Thyroid gland (tissue), 4 donors: Measurements from ENCODE around the gene GNE. TPM values are rescaled to one million over a fixed set of nuclear protein-coding genes. Genes with fewer than 3 reads are reported as not detected.
"Not testable (repeated sequence)": the region's sequence is repeated elsewhere in the genome, so short reads cannot be mapped to it uniquely, and the experiment has no call there.

Experiments used
- DNase-seq, 2 donors: peaks; one replicate each; pipeline ENCODE4 v3.0.0-alpha.2; 2019
- H3K27ac ChIP-seq, 3 donors: fragments of 200-600 bp; sonication (generic); 1 replicate in 2 of 3; 2 replicates in 1 of 3; pipeline ENCODE4 v1.5.1; 2016 to 2019; ENCODE audit warnings: mild to moderate bottlenecking in 1 of 3, moderate library complexity in 1 of 3
- H3K27me3 ChIP-seq: fragments of 200-600 bp; sonication (generic); one replicate; pipeline ENCODE4 v1.5.1; 2019
- H3K36me3 ChIP-seq, 2 donors: fragments of 200-600 bp; sonication (generic); one replicate each; pipeline ENCODE4 v1.5.1; 2016 to 2019
- H3K4me1 ChIP-seq, 2 donors: fragments of 200-600 bp; sonication (generic); one replicate each; pipeline ENCODE4 v1.5.1; 2017 to 2019
- H3K4me3 ChIP-seq, 3 donors: fragments of 200-600 bp; sonication (generic); replicated peaks in 1 of 3; 1 replicate in 2 of 3; 2 replicates in 1 of 3; pipeline ENCODE4 v1.5.1; 2016; ENCODE audit warnings: mild to moderate bottlenecking in 1 of 3
- H3K9me3 ChIP-seq: fragments of 200-600 bp; sonication (generic); one replicate; pipeline ENCODE4 v1.5.1; 2017
- CTCF ChIP-seq, 6 experiments: fragments of 200-600 bp in 3 of 6; fragments of 450-650 bp in 3 of 6; sonication (generic) in 3 of 6; IDR thresholded peaks; one replicate each; pipeline ENCODE4 v1.5.1; 2016 to 2019; ENCODE audit warnings: antibody characterized with exemption in 6 of 6, mild to moderate bottlenecking in 2 of 6, inconsistent platforms in 1 of 6, moderate library complexity in 1 of 6
- POLR2A ChIP-seq, 2 donors: fragments of 450-650 bp; IDR thresholded peaks; one replicate each; pipeline ENCODE4 v1.6.1; 2017; ENCODE audit warnings: antibody characterized with exemption in 2 of 2, mild to moderate bottlenecking in 2 of 2, moderate library complexity in 1 of 2
- WGBS, 2 donors: methylation state at CpG; one replicate each; pipeline ENCODE4 v1.1.5; 2017; 5-methylcytosine and 5-hydroxymethylcytosine counted together
- intact Hi-C: fragments of 100-400 bp; cut with DNase I; formaldehyde crosslinking; loops from one replicate; pipeline ENCODE4 v1.15.1; 2023
- total RNA-seq, 4 donors: library from RNA; depleted of rRNA; stranded (reverse); fragments of >200 nt; gene quantifications; one replicate each; pipeline ENCODE4 v1.2.3, GENCODE V29; 2016

GNE gene
- total RNA-seq, 4 donors from 2014 or later = 15.0 to 24.3 (median 16.1) TPM

GRCh38 chr9:36258996-36259533 lies 817 bp upstream of the GNE start:
- Histone ChIP-seq H3K27me3 (no peaks in the 10 kb centered on the region), H3K4me3 (peak overlapping the region; percentile 19 to 95 (median 37)), H3K27ac (peak overlapping the region; percentile 46 to 96 (median 96)), H3K4me1 (peaks cover 4 to 7% of the 10 kb centered on the region in 2 donors), H3K9me3 (no peaks in the 10 kb centered on the region), H3K36me3 (no peaks in the 10 kb centered on the region)
- 46 to 55% methylated on average over 7 of the region's 7 CpGs for WGBS, 2 donors
- no peak for TF ChIP-seq CTCF (IDR thresholded peaks at IDR 0.05)
- no peak for TF ChIP-seq POLR2A (IDR thresholded peaks at IDR 0.05)
- DNase-seq = peak; percentile 4 to 21
- intact Hi-C loops = no loop called here

- Histone ChIP-seq H3K4me1 (no peaks in the 10 kb centered on the region), H3K27me3 (no peaks in the 10 kb centered on the region), H3K27ac (no peak overlapping the region), H3K4me3 (no peak overlapping the region), H3K36me3 (no peaks in the 10 kb centered on the region), H3K9me3 (no peaks in the 10 kb centered on the region)
- intact Hi-C loops = no loop called here
- no peak for TF ChIP-seq CTCF (IDR thresholded peaks at IDR 0.05)
- no peak for TF ChIP-seq POLR2A (IDR thresholded peaks at IDR 0.05)
- DNase-seq = no peak
- 93 to 100% methylated on average over 1 of the region's 1 CpG for WGBS, 2 donors
Measured at GRCh38 chr9:36251428-36251827, 6.8 kb downstream of the GNE start.

GRCh38 chr9:36250079-36250478 lies 8.2 kb downstream of the GNE start:
- no peaks in the 10 kb centered on the region for H3K9me3 ChIP-seq
- H3K36me3 ChIP-seq = peaks cover 0 to 7% of the 10 kb centered on the region in 2 donors
- intact Hi-C loops = no loop called here
- 93 to 95% methylated on average over 1 of the region's 1 CpG for WGBS, 2 donors
- H3K4me1 ChIP-seq = no peaks in the 10 kb centered on the region
- no peak for DNase-seq
- H3K27ac ChIP-seq = no peak overlapping the region
- no peaks in the 10 kb centered on the region for H3K27me3 ChIP-seq
- H3K4me3 ChIP-seq = no peak overlapping the region
- TF ChIP-seq CTCF (IDR thresholded peaks at IDR 0.05) (no peak), POLR2A (IDR thresholded peaks at IDR 0.05) (no peak)

- H3K4me3 ChIP-seq = no peak overlapping the region
- intact Hi-C loops = no loop called here
- H3K9me3 ChIP-seq = no peaks in the 10 kb centered on the region
- H3K27ac ChIP-seq = no peak overlapping the region
- 87 to 93% methylated on average over 6 of the region's 6 CpGs for WGBS, 2 donors
- H3K4me1 ChIP-seq = no peaks in the 10 kb centered on the region
- TF ChIP-seq POLR2A (IDR thresholded peaks at IDR 0.05) (no peak), CTCF (IDR thresholded peaks at IDR 0.05) (no peak)
- peaks cover 0 to 7% of the 10 kb centered on the region in 2 donors for H3K36me3 ChIP-seq
- H3K27me3 ChIP-seq = no peaks in the 10 kb centered on the region
- DNase-seq = no peak
Measured at GRCh38 chr9:36249189-36249588, 9.1 kb downstream of the GNE start.

GRCh38 chr9:36248061-36248460 lies 10.2 kb downstream of the GNE start:
- H3K4me3 ChIP-seq, DNase-seq, H3K27me3 ChIP-seq, H3K36me3 ChIP-seq, intact Hi-C loops, H3K9me3 ChIP-seq, H3K27ac ChIP-seq, H3K4me1 ChIP-seq: not testable (repeated sequence)
- TF ChIP-seq CTCF (IDR thresholded peaks at IDR 0.05) = peak in 3 of 6 experiments; percentile 7 to 19 (median 9)
- whole genome bisulfite sequencing, 2 donors = 76 to 77% methylated on average over 8 of the region's 8 CpGs
